Esophagus (tissue), 2 donors: ENCODE data around the gene ALDH3B2. TPM values are rescaled to one million over a fixed set of nuclear protein-coding genes. Genes with fewer than 3 reads are reported as not detected.

Experiments used
- H3K27ac ChIP-seq, 2 donors: one replicate each; pipeline ENCODE4 v1.5.1; 2013; ENCODE audit warnings: low read depth in 2 of 2, mild to moderate bottlenecking in 2 of 2, inconsistent platforms in 1 of 2, low read length in 1 of 2, moderate library complexity in 1 of 2
- H3K27me3 ChIP-seq, 2 donors: one replicate each; pipeline ENCODE4 v1.6.1; 2013; ENCODE audit warnings: low read length in 2 of 2, control low read depth in 1 of 2, mild to moderate bottlenecking in 1 of 2; ENCODE audit not compliant: insufficient read depth in 2 of 2, control insufficient read depth in 1 of 2
- H3K36me3 ChIP-seq, 2 donors: one replicate each; pipeline ENCODE4 v1.6.1; 2013; ENCODE audit warnings: low read length in 1 of 2; ENCODE audit not compliant: control insufficient read depth in 2 of 2, insufficient read depth in 2 of 2
- H3K4me1 ChIP-seq, 2 donors: one replicate each; pipeline ENCODE4 v1.6.1; 2013; ENCODE audit warnings: low read length in 1 of 2; ENCODE audit not compliant: control insufficient read depth in 2 of 2, insufficient read depth in 2 of 2
- H3K4me3 ChIP-seq, 2 donors: one replicate each; pipeline ENCODE4 v1.5.1; 2013; ENCODE audit warnings: low read length in 2 of 2, mild to moderate bottlenecking in 2 of 2, low read depth in 1 of 2, moderate library complexity in 1 of 2
- H3K9me3 ChIP-seq, 2 donors: one replicate each; pipeline ENCODE4 v1.6.1; 2013; ENCODE audit warnings: mild to moderate bottlenecking in 2 of 2, low read depth in 1 of 2, low read length in 1 of 2, moderate library complexity in 1 of 2; ENCODE audit not compliant: control insufficient read depth in 2 of 2, insufficient read depth in 1 of 2
- WGBS, 2 donors: extraction: QIAGEN DNeasy Blood & Tissue Kit; methylation state at CpG; one replicate each; pipeline ENCODE4 v1.1.7; 2013; 5-methylcytosine and 5-hydroxymethylcytosine counted together
- polyA plus RNA-seq, 2 donors: library from polyadenylated mRNA; stranded (reverse); fragments of 200-250 nt; gene quantifications; one replicate each; pipeline ENCODE4 v1.2.3, GENCODE V29; 2013
- donor health status: healthy with polysubstance abuse.
- donor health status: Bipolar disorder and iron deficiency.

The ALDH3B2 gene
- polyA plus RNA-seq, 2 donors = 62.8 to 120 TPM

DNA sequence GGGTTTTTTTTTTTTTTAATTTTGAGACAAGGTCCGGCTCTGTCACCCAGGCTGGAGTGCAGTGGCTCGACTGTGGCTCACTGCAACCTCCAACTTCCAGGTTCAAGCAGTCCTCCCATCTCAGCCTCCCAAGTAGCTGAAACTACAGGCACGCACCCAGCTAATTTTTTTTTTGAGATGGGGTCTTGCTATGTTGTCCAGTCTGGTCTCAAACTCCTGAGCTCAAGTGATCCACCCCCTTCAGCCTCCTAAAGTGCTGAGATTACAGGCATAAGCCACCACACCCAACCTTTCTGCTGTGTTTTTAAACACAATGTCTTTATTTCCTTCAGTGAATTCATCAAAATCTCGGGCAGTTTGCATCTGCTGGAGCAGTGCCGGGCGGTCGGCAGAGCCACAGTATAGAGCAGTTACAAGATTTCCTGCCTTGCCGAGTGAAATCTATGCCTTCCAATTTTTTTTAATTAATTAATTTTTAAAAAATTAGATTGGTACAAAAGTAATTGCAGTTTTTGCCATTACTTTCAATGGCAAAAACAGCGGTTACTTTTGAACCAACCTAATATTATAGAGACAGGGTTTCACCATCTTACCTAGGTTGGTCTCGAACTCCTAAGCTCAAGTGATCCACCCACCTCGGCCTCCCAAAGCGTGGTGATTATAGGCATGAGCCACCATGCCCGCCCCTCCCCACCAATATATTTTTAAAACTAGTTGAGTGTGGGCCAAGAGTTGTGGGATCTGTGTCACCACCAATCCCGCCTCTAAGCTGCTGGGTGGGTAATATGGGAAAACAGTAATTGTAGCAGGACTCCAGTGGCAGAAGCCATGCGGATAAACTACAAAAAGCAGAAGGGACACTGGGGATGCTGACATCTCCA lies 21.2 kb downstream of the ALDH3B2 start:
- peaks cover 0 to 8% of the 10 kb centered on the region in 2 donors for H3K4me1 ChIP-seq

DNA sequence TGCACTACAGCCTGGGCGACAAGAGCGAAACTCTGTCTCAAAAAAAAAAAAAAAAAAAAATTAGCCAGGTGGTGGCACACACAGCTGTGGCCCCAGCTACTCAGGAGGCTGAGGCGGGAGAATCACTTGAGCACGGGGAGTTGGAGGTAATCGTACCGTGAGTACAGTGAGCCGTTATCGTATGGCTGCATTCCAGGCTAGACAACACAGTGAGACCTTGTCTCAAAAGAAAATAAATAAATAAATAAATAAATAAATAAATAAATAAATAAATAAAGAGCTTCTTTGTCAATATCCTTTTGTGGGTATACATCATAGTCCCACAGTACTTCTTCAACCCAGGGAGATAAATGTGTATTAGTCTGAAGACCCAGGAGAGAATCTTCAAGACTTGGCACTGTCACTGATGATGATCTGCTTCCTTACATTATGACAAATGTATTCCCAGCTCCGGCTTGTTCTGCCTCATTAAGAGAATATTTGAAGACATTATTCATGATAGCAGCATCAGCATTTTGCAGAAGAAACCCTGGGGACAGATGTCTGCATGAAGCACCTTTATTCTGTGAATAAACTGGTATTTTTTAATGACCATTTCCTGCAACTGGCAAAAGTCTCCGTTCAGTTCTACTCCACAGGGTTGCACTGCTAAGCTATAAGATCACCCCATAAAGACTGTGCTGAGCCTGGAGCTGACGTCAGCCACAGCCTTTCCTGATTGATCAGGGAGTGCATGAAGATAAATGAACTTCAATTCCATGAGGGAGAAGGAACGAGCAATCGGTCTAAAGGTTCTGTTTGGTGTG lies 22.2 kb downstream of the ALDH3B2 start:
- Histone ChIP-seq H3K9me3 (no peaks in the 10 kb centered on the region), H3K36me3 (no peaks in the 10 kb centered on the region), H3K4me1 (peaks cover 0 to 10% of the 10 kb centered on the region in 2 donors), H3K4me3 (no peak overlapping the region), H3K27ac (no peak overlapping the region), H3K27me3 (no peaks in the 10 kb centered on the region)
- 50 to 54% methylated on average over 13 of the region's 13 CpGs for WGBS, 2 donors

More for the DNA sequence above, 21.2 kb downstream of the ALDH3B2 start:
- no peaks in the 10 kb centered on the region for H3K27me3 ChIP-seq
- no peak overlapping the region for H3K4me3 ChIP-seq
- no peaks in the 10 kb centered on the region for H3K9me3 ChIP-seq
- H3K36me3 ChIP-seq = no peaks in the 10 kb centered on the region
- no peak overlapping the region for H3K27ac ChIP-seq
- WGBS, 2 donors = 73 to 78% methylated on average over 15 of the region's 15 CpGs

DNA sequence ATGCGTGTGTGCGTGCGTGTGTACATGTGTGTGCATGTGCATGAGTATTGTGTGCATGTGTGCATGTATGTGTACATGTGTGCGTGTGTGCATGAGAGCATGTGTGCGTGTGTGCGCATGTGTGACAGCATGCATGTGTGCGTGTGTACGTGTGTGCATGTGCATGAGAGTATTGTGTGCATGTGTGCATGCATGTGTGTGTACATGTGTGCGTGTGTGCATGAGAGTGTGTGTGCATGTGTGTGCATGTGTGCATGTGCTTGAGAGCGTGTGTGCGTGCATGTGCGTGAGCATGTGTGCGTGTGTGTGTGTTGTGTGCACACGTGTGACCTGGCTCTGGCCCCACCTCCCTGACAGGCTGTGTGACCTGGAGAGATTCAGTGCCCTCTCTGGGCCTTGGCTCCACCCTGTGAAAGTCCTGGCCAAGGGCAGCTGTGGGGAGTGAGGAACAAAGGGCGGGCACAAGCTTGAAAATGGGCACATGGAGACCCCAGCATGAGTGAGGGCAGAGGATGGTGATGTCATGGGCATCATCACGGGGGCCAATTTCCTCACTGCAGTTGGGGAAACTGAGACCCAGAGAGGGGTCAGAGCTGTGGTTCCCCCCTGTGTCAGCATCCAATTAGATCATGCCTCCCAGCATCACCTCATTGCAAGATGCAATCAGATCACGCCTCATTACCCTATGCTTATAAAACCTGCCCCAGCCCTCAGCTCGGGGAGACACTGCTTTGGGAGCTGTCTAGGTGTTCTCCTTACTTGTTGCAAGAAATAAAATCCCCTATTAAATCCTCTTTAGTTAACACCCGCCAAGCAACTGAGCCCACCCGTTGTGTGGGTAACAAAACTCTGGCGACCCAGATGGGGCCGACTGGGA lies 24.6 kb downstream of the ALDH3B2 start:
- H3K36me3 ChIP-seq = no peaks in the 10 kb centered on the region
- no peaks in the 10 kb centered on the region for H3K9me3 ChIP-seq
- peaks cover 0 to 18% of the 10 kb centered on the region in 2 donors for H3K4me1 ChIP-seq
- H3K27me3 ChIP-seq = no peaks in the 10 kb centered on the region
- WGBS, 2 donors = 75 to 79% methylated on average over 22 of the region's 22 CpGs
- peak overlapping the region; percentile 5 to 59 for H3K27ac ChIP-seq
- H3K4me3 ChIP-seq = peak overlapping the region in 1 of 2 donors; percentile 38

DNA sequence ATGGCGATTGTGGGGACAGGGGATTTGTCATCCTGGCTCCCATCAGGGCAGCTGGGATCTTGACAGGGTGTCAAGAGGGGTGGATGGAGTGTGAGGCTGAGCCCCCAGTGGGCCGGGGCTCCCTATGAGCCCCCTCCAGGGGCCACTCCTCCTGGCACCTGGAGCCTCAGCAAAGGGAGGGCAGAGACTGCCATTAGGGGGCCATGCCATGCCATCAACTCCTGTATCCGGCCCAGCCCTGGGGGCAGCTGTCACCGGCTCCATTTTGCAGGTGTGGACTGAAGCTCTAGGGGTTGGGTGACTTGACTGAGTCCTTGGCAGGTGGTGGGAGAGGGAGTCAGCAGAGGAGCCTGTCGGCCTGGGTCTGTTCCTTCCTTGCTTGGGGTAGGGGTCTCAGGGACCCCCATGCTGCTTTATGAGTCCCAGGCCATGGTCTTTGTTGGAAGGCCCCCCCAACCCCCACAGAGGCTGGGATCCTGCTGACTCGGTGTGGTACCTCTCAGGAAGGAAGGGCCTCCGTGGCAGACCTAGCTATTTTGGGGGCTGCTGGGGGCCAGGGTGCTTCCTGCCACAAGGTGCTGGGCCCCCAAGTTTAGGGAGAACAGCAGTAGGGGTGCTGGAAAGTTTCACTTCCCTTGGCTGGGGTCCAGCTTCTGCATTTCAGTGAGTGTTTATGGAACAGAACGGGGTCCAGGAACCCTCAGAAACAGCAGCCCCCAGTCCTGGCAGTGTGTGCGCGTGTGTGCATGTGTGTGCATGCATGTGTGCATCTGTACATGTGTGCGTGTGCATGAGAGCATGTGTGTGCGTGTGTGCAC lies 25.4 kb downstream of the ALDH3B2 start:
- WGBS, 2 donors = 70 to 71% methylated on average over 12 of the region's 12 CpGs
- H3K36me3 ChIP-seq = no peaks in the 10 kb centered on the region
- peaks cover 0 to 18% of the 10 kb centered on the region in 2 donors for H3K4me1 ChIP-seq
- no peak overlapping the region for H3K4me3 ChIP-seq
- H3K27ac ChIP-seq = no peak overlapping the region
- H3K9me3 ChIP-seq = peaks cover 0 to 2% of the 10 kb centered on the region in 2 donors
- no peaks in the 10 kb centered on the region for H3K27me3 ChIP-seq

DNA sequence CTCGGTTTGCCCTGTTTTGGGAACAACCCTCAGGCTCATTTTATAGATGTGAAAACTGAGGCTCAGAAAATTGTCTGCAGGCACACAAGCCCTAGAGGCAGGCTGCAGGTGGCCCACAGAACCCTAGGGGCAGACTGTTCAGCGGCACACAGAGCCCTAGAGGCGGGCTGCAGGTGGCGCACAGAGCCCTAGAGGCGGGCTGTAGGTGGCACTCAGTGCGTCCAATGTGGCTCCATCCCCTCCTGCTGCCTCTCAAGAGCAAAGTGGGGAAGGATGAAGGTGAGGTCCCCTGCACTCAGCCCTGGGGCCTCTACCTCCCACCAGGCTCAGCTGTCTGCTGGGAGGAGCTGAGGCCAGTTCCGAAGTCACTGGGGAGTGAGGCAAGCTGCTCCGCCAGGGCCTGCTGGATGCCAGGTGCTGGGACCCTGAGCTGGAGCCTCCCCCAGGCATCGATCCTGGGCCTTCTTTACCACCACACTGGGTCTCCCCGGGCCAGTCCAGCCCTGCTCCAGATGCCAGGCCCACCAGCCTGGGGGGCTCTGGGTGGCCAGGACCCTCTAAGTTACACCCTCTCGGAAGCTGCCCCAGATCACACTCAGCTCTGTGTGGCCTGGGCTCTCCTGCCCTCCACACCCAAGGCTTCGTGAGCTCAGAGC lies 26.2 kb downstream of the ALDH3B2 start:
- Histone ChIP-seq H3K36me3 (no peaks in the 10 kb centered on the region), H3K27ac (no peak overlapping the region), H3K4me1 (peaks cover 0 to 18% of the 10 kb centered on the region in 2 donors), H3K27me3 (no peaks in the 10 kb centered on the region), H3K4me3 (no peak overlapping the region), H3K9me3 (peaks cover 0 to 3% of the 10 kb centered on the region in 2 donors)
- 62 to 74% methylated on average over 12 of the region's 12 CpGs for WGBS, 2 donors

DNA sequence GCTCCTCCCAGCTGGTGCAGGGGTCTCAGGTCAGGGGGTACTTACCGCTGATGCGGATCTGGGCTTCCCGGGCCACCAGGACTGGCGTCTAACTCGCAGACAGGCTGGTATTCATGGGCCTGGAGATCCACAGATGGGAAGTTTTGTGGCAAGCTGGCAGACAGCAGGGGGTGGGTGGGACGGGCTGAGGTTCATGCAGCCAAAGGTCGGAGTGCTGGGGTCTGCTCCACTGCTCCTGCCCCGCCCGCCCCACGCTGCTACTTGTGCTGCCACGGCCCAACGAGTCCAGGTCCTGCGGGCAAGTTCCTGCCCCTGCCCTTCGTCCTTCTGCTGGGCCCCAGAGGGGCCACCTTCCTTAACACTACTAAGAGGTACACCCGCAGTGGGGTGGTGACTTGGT lies 27.0 kb downstream of the ALDH3B2 start:
- 62 to 74% methylated on average over 14 to 15 of the region's 15 CpGs for WGBS, 2 donors
- Histone ChIP-seq H3K27ac (no peak overlapping the region), H3K36me3 (no peaks in the 10 kb centered on the region), H3K27me3 (no peaks in the 10 kb centered on the region), H3K4me1 (peaks cover 0 to 18% of the 10 kb centered on the region in 2 donors), H3K4me3 (no peak overlapping the region), H3K9me3 (peaks cover 0 to 3% of the 10 kb centered on the region in 2 donors)

DNA sequence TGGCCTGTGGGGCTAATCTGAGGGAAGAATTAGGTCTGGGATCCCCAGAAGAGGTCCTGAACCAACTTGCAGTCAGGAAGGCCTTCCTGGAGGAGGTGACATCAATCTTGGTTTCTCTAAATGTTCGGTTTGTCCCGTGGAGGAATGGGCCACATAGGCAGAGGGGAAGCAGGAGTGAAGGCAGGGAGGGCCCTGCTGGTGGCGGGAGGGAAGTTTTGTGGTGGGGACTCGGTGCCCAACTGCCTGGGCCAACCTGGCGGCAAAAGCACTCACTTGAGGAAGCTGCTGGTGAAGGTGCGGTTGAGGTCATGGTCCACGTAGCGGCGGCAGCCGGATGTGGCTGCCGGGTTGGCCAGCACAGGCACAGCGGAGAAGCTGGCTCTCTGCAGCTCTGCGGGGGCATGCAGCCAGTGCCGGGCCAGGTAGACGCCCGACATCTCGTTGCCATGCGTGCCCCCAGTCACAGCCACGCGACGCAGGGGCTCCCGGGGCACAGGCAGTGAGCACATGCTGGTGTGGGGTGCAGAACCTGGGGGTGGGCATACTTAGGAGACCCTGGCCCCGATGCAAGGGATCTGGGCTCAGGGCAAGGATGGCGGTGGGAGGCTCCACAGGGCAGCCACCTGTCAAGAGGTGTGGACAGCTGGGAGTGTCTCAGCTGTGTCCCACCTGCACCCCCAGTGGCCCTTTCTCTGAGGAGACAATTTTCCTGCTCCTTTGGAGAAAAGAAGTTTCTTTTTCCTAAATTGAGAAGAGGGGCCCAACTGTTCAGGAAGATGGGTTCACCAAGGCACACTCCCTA lies 27.7 kb downstream of the ALDH3B2 start:
- Histone ChIP-seq H3K4me3 (no peak overlapping the region), H3K4me1 (peaks cover 0 to 18% of the 10 kb centered on the region in 2 donors), H3K9me3 (peaks cover 0 to 3% of the 10 kb centered on the region in 2 donors), H3K27me3 (no peaks in the 10 kb centered on the region), H3K27ac (no peak overlapping the region), H3K36me3 (no peaks in the 10 kb centered on the region)
- WGBS, 2 donors = 68 to 74% methylated on average over 24 of the region's 24 CpGs
